GM18498 (cell line): ENCODE measurements around the gene MPV17.
"Not testable (repeated sequence)": the region's sequence is repeated elsewhere in the genome, so short reads cannot be mapped to it uniquely, and the experiment has no call there.

ENCODE experiments used
- ATAC-seq: cut with Tn5 transposase; IDR thresholded peaks from one replicate; pipeline ENCODE4 v1.9.1; 2021; ENCODE audit warnings: mild to moderate bottlenecking, moderate library complexity; ENCODE audit not compliant: unreplicated experiment

MPV17 gene

DNA sequence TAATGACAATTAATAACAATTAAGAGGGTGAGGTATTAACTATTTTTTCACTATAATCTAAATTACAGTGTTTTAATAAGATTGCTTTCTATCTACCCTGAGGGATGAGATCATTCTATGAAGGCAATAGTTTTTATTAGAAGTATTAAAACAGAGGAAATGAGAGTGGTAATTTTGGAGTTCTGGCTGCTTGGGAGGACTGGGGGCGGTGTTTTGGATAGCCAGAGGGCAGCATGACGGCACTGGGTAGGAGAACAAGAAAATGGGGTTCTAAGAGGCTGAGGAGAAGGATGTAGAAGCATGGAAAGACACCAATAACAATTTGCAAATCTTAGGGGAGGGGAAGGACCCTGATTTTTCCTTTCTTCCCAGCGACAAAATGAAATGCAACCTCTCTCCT lies 52.8 kb downstream of the MPV17 start:
- ATAC-seq, result no peak

GRCh38 chr2:27268296-27268695 lies 54.6 kb downstream of the MPV17 start:
- not testable (repeated sequence) for ATAC-seq

- no peak for ATAC-seq
Observed at GRCh38 chr2:27265536-27265870, 57.4 kb downstream of the MPV17 start.

DNA sequence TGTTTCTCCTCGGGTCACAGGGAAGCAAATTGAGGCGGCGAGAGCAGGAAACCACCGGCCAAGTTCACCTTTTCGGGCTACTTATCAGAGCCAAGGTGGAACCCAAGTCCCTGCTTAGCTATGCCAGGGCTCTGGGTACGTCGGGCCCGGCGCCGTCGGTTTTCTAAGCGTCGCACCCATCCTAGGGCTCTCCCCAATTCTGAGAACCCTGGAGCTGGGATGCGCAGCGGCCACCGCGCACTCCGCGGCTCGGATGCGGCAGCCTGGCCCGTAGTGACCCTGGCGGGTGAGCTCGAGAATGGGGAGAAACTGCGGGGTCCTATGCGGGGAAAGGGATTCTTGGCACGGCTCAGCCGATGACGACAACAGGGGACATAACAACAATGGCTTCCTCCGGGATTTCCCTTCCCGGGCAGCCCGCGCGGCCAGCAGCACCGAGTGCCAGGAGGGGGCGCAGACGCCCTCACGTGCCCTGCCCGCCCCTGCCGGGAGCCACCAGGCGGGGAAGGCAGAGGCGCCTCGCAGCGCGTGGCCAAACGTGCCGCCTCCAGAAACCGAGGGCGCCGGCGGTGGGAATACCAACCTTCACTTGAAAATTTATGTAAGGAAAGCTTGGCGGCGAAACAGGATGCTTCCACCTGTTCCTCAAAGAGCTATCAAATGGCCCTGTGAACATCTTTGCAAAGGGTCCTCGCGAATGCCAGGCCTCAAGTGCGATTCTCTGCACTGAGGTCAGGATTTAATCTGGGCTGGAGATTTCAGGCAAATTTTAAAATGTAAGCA lies 58.0 kb downstream of the MPV17 start:
- no peak for ATAC-seq

GRCh38 chr2:27264253-27264752 lies 58.6 kb downstream of the MPV17 start:
- ATAC-seq, result no peak

- no peak for ATAC-seq
Observed at GRCh38 chr2:27263287-27264252, 59.3 kb downstream of the MPV17 start.

GRCh38 chr2:27262379-27263286 lies 60.3 kb downstream of the MPV17 start, which contains the start of gene SLC30A3:
TSS of gene SLC30A3 (minus strand) at chr2:27263047. CDS start at chr2:27262906, 141 bp downstream.
- peak; percentile 59 for ATAC-seq

DNA sequence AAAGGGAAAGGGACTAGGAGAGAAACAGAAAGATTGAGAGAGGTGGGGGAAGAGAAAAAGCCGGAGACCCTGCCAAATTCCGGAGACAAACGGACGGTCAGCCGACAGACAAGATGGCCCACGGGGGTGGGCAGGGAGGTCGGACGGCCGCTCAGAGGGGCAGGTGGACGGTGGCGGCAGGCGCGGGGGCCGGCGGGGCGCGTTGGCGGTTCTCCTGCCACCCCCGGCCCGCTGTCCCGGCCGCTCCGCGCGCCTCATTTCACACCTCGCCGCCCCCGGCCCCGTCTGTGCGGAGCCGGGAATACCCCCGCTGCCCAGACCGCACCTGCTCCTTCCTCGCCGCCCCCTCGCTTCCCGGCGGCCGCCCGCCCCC lies 61.0 kb downstream of the MPV17 start:
- ATAC-seq, result no peak

DNA sequence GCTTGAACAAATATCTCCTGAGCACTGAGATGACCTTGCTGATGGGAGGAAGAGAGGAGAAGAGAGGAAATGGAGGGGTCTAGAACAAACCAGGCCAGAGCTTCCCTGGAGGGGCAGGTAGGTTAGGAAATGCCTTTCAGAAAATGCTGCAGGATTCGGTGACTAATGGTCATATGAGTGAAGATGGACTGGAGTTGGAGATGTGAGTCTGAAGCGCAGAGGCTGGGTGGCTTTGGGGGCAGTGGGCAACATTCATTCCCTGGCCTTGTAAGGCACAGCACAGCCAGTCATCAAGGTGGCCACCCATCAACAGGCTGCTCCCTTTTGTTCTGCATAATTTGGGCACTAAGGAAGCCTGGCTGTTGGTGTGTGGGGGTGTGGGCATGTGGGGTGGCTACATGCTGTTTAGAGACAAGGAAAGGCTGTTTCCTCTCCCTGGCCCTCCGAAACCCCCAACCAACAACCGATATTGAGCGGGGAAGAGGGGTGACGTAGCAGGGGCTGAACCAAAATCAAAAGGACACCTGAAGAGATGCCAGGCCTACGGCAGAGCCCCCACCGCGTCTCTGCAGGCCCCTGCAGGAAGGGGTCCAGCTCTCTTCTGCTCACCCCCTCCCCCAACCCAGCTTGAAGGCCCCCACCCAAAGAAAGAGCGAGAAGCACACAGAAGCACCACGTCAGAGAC lies 61.5 kb downstream of the MPV17 start:
- no peak for ATAC-seq
